Cerebellar nuclear complex (tissue), 1 donor: ENCODE measurements around the gene LRRC75A.
A peak's percentile ranks its signal among the peaks of the same experiment; 100 is the strongest.

Source experiments
- DNase-seq, 2 experiments: peaks; one replicate each; lab custom pipeline; 2025; lab: John Stamatoyannopoulos, UW

Gene LRRC75A

GRCh38 chr17:16493531-16494046 lies 1.6 kb upstream of the LRRC75A start:
- no peak for DNase-seq

DNA sequence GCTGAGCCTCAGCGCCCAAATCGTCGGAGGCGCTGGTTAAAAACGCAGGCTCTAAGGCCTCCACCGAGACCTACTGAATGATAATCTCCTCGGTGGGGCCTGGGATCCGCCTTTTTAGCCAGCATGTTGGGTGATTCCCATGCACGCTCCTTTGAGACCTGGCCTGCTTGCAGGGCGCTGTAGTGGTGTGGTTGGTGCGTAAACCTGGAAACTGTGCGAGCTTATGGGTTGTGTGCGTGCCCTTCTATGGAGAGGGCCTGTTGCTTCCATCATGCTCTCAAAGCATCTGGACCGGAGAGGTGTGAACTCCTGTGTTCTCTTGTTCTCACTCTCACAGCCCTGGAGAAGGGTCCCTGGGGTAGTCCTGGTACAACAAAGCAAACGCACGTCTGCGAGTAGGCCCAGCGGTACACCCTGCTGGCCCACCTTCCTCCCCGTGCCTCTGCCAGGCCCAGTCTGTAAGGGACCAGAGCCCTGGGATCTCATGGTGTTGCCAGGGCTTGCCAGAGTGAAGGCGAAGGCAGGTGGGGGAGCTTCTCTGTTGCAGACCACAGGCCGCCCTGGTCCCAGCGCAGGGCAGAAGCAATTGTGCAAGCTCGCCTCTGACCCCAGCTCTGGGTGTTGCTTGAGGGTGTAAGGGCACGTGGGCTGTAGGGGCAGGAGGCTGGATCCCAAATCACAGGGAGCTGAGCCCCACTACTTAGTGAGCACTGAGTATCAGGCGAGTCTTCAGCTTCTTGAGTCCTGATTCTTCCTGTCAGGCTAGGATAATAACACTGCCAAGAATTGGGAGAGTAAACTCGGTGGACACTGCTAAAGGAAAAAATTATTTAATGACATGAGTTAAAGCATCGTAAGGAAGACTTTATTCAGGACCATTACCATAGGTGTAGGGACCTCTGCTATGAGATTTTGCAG lies 879 bp upstream of the LRRC75A start:
- DNase-seq, result no peak

GRCh38 chr17:16491131-16491702 lies 776 bp downstream of the LRRC75A start:
- no peak for DNase-seq

- no peak for DNase-seq
These were observed 2.6 kb downstream of the LRRC75A start for GRCh38 chr17:16489431-16489830.

DNA sequence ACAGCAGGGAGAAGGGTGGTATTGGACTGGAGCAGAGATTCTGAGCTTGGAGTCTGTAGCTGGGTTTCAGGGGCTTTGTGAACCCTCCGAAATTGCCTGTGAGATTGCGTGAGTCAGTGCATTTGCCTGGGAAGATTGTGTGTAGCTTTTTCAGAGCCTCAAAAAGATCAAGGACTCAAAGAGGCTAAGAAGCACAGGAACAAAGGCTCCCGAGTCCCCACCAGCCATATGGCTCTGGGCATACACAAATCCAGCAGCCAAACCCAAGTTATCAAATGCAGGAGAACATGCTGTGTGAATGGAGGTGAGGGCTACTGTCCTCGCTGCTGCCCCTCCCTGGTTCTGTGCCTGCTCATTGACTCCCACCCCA lies 3.0 kb downstream of the LRRC75A start:
- no peak for DNase-seq

DNA sequence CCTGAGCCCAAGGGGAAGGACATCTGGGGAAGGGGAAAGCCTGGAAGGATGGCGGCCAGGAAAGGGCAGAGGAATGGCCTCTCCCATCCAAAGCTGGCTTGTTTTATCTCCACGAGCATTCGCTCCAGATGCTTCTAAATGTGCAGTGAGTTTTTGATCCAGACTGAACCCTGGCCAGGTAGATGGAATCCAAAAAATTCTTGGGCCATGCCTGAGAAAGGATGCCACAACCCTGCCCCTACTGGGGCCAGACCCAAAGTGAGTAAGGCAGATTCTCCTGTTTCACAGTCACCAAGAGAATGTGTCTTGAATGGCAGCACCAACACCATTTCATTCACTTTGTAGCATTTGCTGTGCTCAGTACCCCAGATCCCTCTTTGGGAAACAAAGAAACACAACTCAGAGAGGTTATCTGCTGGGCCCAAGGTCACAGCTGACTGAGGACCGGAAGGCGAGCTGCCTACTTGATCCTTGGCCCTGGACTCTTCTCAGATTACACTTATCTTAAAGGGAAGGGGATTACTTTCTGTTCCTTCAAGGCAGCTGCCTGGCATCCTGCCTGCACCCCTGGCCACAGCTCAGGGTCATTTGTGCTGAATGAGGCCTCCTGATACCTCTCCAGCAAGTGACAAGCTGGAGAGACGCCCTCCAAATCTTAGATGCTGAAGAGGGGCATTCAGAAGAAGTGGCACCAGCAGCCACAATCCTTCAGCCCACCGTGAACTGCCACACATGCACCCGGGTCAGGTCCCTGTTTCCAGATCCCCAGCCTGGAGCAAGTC lies 3.6 kb downstream of the LRRC75A start:
- DNase-seq, result no peak

DNA sequence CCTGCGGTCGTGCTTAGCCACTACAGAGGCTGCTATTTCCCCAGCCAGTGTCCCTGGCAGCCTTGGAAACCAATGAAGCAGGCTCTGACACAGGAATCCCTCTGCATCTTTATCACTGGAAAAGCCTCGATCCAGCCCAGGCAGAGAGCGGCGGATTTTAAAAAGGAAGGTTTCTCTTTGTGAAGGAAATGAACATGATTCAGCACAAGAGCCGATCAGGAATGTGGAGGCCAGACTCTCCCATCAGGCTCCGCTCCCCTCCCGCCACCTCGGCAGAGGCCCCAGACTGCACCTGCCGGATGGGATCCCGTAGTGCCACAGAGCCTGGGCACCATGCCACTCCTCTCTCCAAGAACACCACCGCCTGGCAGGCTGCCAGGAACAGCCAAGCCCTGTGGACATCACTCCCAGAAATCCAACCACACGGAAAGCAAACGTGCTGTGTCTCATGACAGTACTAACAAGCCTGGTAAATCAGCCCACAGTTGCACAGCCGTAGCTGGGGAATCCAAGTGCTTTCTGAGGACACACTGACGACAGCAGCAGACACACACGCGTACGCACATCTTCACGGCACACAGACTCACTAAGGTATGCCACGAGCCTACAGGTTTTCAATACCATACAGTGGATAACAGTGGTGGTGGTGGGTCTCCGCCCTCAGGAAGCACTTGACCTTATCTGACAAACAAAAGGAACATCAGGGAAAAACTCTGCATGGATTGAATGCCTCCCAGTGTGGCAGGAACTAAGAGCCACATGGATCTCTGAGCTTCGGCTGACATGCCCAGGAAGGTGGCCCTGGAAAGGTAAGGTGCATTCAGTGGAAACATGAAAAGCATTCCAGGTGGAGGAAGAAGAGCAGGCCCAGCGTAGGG lies 5.4 kb downstream of the LRRC75A start:
- DNase-seq, result peak; percentile 89 to 99

DNA sequence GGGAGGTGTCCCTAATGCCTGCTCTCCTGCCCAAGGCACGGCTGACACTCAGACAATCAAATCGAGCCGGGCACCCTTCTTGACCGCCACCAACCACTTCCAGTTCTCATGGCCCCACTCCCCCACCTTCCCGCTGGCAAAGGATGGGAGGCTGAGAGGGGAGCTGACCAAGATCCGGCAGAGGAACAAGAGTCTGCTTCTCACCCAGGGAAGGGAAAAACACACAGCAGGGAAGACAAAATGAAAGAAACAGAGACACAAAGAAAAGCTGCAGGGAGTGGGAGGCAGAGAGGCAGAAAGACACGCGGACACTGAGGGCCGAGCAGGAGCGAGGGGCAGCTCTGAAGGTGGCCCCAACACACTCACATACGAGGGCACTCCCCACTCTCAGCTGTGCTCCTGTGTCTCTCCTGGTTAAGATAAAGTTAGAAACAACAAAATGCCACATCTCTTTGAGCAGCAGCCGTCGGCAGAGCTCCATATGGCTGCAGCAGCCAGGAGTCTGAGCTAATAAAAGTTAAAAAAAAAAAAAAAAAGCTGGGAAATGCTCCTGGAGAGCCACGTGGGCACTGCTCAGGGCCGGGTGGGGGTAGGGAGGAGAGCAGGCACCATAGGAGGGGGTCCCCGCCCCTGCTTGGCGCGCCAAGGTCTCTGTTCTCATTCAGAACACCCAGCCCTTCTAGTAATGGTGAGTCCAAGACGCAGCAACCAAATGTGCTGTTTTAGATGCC lies 7.4 kb downstream of the LRRC75A start:
- DNase-seq, result no peak

- DNase-seq, result no peak
These were observed 8.9 kb downstream of the LRRC75A start for GRCh38 chr17:16483021-16483645.

GRCh38 chr17:16482253-16482652 lies 9.7 kb downstream of the LRRC75A start:
- DNase-seq, result no peak

DNA sequence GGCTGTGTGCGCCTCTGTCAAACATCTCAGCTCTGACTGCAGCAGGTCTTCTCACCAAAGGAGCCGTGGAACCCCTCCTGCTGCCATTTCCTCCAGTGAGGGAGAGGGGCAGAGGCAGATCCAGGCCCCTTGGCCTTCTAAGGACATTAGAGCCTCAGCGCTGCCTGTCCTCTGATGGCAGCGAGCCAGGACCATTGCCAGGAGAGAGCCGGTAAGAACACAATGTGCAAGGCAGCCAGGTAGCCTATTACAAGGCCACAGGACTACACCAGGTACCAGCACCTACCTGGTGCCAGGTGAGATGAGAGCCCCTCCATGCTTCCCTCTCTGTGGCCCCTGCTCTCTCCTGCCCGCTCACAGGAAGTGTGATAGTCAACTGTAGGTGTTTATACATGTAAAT lies 11.0 kb downstream of the LRRC75A start:
- DNase-seq, result no peak

DNA sequence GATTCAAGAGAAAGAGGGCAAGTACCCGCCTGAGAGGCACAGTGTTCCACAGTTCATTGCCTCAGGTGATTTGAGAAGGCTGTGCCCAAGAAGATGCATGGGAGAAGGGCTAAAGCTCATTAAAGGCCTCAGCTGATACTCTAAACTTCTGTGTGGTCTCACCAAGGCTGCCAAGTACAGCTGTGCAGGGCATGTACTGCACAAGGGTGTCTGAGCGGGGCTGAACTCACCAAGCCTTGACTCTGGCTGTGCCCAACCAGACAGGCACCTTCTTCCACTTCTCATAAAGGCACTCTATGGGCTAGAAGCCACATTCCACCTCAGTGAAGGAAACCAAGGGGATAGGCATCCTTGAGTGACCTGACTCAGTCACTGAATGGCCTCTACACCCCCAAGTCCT lies 12.7 kb downstream of the LRRC75A start:
- no peak for DNase-seq

- DNase-seq, result no peak
These were observed 13.3 kb downstream of the LRRC75A start for GRCh38 chr17:16478649-16479048.

- no peak for DNase-seq
These were observed 14.3 kb downstream of the LRRC75A start for GRCh38 chr17:16477666-16478065.

DNA sequence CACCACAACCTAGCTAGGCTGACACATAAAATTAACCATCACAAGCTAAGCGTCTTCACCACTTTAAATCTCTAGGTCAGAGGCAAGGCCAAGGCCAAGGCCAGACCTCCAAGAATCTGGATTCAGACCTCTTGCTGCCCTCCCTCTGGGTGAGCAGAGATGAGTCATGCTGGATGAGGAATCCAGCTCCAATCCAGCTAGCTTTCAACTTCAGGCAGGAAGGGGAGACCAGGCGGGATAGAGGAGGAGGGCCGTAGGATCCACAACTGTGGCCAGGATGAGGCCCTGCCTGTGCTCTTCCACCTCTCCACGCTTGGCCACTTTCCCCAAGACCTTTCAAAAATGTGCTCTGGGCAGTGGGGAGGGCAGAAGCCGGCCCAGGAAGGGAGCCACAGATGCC lies 14.7 kb downstream of the LRRC75A start:
- no peak for DNase-seq

DNA sequence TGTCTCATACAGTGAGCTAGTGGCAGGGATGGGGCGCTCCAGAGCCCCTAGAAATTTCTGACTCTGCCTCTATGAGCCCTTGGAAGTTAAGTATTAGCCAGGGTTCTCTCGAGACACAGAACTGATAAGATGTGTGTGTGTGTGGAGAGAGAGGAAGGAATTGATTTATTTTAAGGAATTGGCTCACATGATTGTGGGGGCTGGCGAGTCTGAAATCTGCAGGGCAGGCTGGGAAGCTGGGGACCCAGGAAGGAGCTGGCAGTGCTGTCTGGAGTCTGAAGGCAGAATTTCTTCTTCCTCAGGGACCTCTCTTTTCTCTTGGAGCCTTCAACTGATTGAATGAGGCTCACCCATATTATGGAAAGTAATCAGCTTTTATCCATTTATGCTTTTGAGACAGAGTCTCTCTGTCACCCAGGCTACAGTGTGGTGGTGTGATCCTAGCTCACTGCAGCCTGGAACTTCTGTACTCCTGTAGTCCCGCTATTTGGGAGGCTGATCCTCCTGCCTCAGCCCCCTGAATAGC lies 16.8 kb downstream of the LRRC75A start:
- no peak for DNase-seq

- no peak for DNase-seq
These were observed 17.8 kb downstream of the LRRC75A start for GRCh38 chr17:16474012-16474725.

- no peak for DNase-seq
These were observed 18.7 kb downstream of the LRRC75A start for GRCh38 chr17:16473044-16474011.
